ENCODE results near the gene OPCML. TPM values are rescaled to one million over a fixed set of nuclear protein-coding genes. Genes with fewer than 3 reads are reported as not detected.
A peak's percentile ranks its signal among the peaks of the same experiment; 100 is the strongest.

OPCML gene
- total and polyA plus RNA-seq, 4 donors, result under 0.01 to 0.01 TPM; not detected in 2

DNA sequence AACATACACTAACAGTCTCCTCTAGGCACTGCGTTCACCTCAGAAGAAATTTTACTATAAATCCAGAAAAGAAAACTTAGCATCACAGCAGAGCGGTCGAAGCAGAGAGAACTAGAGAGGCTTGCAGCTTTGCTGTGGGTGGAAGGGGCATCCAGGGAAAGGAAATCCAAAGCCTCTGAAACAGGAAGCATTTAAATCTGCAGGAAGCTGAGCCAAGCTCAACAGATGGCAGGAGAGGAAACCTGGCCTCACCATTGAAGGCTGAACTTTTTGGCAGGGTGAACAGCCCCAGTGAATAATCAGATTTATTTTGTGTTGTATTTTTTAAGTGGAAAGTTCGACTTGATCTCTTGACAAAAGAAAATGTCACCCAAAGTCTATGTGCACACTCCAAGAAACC is 858.1 kb downstream of the OPCML start:
- Histone ChIP-seq H3K36me3 (ENCODE audit: control insufficient read depth in 4 of 4, insufficient read depth in 3 of 4, low read depth in 1 of 4, low read length in 3 of 4) (no peaks in the 10 kb centered on the region), H3K27me3 (ENCODE audit: control insufficient read depth in 4 of 4, insufficient read depth in 4 of 4, low read length in 3 of 4) (no peaks in the 10 kb centered on the region), H3K27ac (ENCODE audit: low read depth in 1 of 2, low read length in 2 of 2) (no peak overlapping the region), H3K4me3 (ENCODE audit: low read depth in 1 of 3, low read length in 3 of 3) (no peak overlapping the region), H3K4me1 (ENCODE audit: control insufficient read depth in 4 of 4, insufficient read depth in 4 of 4, low read length in 3 of 4) (no peaks in the 10 kb centered on the region), H3K9me3 (ENCODE audit: control insufficient read depth in 4 of 4, low read length in 3 of 4) (peaks cover 0 to 3% (median 0%) of the 10 kb centered on the region in 4 donors), H3K9ac (ENCODE audit: low read depth in 1 of 2, low read length in 2 of 2) (no peak overlapping the region)
- TF ChIP-seq NR2F2 (IDR thresholded peaks at IDR 0.05), result peak; percentile 45
- TF ChIP-seq EGR1 (IDR thresholded peaks at IDR 0.05; ENCODE audit: low read depth in 2 of 2), result no peak
- DNase-seq (ENCODE audit: low spot score), result no peak
- 52% methylated on average over 4 of the region's 4 CpGs for WGBS

- TF ChIP-seq EGR1 (IDR thresholded peaks at IDR 0.05; ENCODE audit: low read depth in 2 of 2), result no peak
- TF ChIP-seq TAF1 (conservative IDR thresholded peaks at IDR 0.05), result no peak
- no peak for TF ChIP-seq GABPA (IDR thresholded peaks at IDR 0.05 in 1 of 2, conservative IDR thresholded peaks at IDR 0.05 in 1 of 2)
- no peak for TF ChIP-seq JUND (IDR thresholded peaks at IDR 0.05)
- no peak for TF ChIP-seq HNF4A (conservative IDR thresholded peaks at IDR 0.05)
- no peak for TF ChIP-seq FOXA2 (IDR thresholded peaks at IDR 0.05)
- no peak for TF ChIP-seq YY1 (IDR thresholded peaks at IDR 0.05)
- TF ChIP-seq MAX (IDR thresholded peaks at IDR 0.05), result no peak
- TF ChIP-seq, protein P1, sequence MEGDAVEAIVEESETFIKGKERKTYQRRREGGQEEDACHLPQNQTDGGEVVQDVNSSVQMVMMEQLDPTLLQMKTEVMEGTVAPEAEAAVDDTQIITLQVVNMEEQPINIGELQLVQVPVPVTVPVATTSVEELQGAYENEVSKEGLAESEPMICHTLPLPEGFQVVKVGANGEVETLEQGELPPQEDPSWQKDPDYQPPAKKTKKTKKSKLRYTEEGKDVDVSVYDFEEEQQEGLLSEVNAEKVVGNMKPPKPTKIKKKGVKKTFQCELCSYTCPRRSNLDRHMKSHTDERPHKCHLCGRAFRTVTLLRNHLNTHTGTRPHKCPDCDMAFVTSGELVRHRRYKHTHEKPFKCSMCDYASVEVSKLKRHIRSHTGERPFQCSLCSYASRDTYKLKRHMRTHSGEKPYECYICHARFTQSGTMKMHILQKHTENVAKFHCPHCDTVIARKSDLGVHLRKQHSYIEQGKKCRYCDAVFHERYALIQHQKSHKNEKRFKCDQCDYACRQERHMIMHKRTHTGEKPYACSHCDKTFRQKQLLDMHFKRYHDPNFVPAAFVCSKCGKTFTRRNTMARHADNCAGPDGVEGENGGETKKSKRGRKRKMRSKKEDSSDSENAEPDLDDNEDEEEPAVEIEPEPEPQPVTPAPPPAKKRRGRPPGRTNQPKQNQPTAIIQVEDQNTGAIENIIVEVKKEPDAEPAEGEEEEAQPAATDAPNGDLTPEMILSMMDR (IDR thresholded peaks at IDR 0.05; ENCODE audit: low read depth, low read length, missing input control), result no peak
- TF ChIP-seq, protein P2, sequence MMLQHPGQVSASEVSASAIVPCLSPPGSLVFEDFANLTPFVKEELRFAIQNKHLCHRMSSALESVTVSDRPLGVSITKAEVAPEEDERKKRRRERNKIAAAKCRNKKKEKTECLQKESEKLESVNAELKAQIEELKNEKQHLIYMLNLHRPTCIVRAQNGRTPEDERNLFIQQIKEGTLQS (IDR thresholded peaks at IDR 0.05), result no peak
- no peak for TF ChIP-seq RXRA (IDR thresholded peaks at IDR 0.05)
- TF ChIP-seq HNF4G (IDR thresholded peaks at IDR 0.05), result no peak
- no peak for TF ChIP-seq RAD21 (IDR thresholded peaks at IDR 0.05)
- no peak for TF ChIP-seq NR2F2 (IDR thresholded peaks at IDR 0.05)
- no peak for TF ChIP-seq FOXA1 (IDR thresholded peaks at IDR 0.05)
- TF ChIP-seq, protein P3, sequence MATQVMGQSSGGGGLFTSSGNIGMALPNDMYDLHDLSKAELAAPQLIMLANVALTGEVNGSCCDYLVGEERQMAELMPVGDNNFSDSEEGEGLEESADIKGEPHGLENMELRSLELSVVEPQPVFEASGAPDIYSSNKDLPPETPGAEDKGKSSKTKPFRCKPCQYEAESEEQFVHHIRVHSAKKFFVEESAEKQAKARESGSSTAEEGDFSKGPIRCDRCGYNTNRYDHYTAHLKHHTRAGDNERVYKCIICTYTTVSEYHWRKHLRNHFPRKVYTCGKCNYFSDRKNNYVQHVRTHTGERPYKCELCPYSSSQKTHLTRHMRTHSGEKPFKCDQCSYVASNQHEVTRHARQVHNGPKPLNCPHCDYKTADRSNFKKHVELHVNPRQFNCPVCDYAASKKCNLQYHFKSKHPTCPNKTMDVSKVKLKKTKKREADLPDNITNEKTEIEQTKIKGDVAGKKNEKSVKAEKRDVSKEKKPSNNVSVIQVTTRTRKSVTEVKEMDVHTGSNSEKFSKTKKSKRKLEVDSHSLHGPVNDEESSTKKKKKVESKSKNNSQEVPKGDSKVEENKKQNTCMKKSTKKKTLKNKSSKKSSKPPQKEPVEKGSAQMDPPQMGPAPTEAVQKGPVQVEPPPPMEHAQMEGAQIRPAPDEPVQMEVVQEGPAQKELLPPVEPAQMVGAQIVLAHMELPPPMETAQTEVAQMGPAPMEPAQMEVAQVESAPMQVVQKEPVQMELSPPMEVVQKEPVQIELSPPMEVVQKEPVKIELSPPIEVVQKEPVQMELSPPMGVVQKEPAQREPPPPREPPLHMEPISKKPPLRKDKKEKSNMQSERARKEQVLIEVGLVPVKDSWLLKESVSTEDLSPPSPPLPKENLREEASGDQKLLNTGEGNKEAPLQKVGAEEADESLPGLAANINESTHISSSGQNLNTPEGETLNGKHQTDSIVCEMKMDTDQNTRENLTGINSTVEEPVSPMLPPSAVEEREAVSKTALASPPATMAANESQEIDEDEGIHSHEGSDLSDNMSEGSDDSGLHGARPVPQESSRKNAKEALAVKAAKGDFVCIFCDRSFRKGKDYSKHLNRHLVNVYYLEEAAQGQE (IDR thresholded peaks at IDR 0.05), result no peak
- no peak for TF ChIP-seq SP1 (IDR thresholded peaks at IDR 0.05)
- Histone ChIP-seq H3K9ac (ENCODE audit: low read depth in 1 of 2, low read length in 2 of 2) (no peak overlapping the region), H3K27me3 (ENCODE audit: control insufficient read depth in 4 of 4, insufficient read depth in 4 of 4, low read length in 3 of 4) (no peaks in the 10 kb centered on the region), H3K4me1 (ENCODE audit: control insufficient read depth in 4 of 4, insufficient read depth in 4 of 4, low read length in 3 of 4) (no peaks in the 10 kb centered on the region), H3K36me3 (ENCODE audit: control insufficient read depth in 4 of 4, insufficient read depth in 3 of 4, low read depth in 1 of 4, low read length in 3 of 4) (no peaks in the 10 kb centered on the region), H3K4me3 (ENCODE audit: low read depth in 1 of 3, low read length in 3 of 3) (no peak overlapping the region), H3K9me3 (ENCODE audit: control insufficient read depth in 4 of 4, low read length in 3 of 4) (no peaks in the 10 kb centered on the region), H3K27ac (ENCODE audit: low read depth in 1 of 2, low read length in 2 of 2) (no peak overlapping the region)
- no peak for DNase-seq (ENCODE audit: low spot score)
- WGBS, result 76% methylated on average over 3 of the region's 3 CpGs
Measured at GRCh38 chr11:132671851-132672370, 860.4 kb downstream of the OPCML start.
